RPMI7951 (cell line): ENCODE data around the gene ISCA2. TPM values are rescaled to one million over a fixed set of nuclear protein-coding genes. Genes with fewer than 3 reads are reported as not detected.

ENCODE experiments used
- DNase-seq: peaks from one replicate; pipeline ENCODE4 v3.0.0-alpha.2; 2012; ENCODE audit warnings: low read depth
- total RNA-seq: library from RNA; depleted of rRNA; stranded (reverse); fragments of >200 nt; shearing (Covaris generic); gene quantifications from 2 replicates; pipeline ENCODE4 v1.2.3, GENCODE V29; 2014

The ISCA2 gene
- total RNA-seq, 1 experiment from 2014 or later = 32.4 TPM

DNA sequence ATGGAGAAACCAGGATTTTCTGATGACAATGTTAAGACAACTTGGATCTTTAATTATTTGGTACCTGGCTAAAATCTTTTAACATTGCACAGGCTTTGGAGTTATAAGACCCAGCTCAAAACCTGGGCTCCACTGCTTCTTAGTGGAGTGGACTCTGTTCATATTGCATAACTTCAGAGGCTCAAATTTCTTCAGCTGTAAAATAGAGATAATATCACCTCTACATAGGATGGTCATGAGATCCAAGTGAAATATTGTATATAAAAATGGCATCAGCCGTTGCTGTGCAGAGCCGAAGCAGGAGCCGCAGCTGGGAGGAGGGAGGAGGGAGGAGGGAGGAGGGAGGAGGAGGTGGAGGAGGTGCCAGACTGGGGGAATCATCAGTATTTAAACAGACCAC lies 11.0 kb upstream of the ISCA2 start:
- DNase-seq = no peak

DNA sequence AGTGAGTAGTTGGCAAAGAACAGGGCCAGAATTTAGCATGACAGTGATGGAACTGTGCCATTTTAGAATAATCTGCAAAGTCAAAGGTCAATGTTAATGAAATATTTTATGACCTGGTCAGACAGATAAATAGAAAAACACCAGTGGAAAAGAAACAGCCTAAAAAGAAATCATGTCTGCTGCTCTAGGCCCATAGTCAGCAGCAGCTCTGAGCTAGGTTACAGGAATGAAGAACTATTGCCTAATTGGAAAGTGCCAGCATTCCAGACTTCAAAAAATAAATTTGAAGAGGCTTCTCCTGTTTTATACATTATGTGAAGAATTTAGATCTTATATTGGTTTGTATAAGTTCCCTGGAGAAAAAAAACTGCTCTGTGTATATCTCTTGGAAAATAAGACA lies 10.2 kb upstream of the ISCA2 start:
- DNase-seq = no peak

DNA sequence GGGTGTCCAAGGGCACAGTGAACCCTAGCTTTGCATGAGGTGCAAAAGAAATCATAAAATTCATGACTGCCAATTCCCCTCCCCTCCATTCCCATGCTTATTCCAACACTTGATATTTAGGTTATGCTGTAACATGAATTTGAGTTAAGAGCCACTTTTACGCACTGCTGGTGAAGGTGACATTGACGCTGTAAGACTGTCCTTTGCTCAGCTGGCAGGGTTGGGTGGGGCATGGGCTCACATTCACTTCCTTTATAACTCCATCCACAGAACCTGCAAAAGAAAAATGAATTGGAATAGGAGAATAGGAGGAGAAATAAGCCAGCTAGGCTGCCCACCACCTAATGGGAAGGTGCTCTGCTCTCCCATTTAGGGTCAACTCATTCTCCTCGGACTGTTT lies 7.4 kb upstream of the ISCA2 start:
- DNase-seq = no peak

DNA sequence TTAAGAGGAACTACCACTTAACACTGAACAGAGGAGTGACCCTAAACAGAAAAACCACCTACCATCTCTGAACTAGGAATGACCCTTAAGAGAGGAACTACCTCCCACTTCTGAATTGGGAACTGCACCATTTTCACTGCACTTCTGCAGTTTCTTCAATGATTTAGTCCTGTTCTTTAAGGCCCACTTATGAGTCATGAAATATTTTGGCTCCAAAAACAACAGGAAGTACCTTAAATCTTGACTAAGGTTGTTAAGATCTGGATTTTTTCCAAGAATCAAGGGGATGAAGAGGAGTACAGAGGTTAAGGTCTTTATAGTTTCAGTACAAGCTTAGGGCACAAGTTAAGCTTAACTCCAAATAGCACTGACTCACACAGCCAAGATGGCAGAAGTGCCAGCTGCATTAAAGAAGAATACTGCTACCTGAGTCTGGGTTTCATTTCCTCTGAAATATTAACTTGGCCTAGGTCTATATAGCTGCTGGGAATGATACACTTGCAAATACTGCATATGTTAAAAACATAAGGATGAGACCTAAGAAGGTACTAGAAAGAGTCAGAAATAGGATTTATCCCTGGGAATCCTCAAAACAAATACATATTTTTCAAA lies 4.7 kb upstream of the ISCA2 start:
- DNase-seq = peak; percentile 87

DNA sequence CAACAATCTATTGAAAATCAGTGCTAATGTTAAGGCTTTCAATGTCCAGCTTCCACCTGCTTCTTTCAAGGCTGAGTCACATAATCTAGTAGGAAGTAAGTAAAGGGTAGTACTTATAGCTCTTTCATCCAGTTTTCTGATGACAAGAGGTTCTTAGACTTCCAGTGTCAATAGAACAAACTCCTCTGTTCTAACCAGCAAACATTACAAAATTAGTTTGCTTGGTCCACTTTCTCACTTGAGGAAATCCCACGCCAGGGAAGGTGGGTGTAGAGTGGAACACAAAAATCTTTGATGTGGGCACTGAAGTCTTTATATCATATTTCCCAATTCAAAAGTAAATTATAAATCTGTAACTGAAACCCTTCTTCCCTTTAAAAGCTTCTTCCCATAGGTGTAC lies 3.1 kb upstream of the ISCA2 start:
- DNase-seq = no peak

DNA sequence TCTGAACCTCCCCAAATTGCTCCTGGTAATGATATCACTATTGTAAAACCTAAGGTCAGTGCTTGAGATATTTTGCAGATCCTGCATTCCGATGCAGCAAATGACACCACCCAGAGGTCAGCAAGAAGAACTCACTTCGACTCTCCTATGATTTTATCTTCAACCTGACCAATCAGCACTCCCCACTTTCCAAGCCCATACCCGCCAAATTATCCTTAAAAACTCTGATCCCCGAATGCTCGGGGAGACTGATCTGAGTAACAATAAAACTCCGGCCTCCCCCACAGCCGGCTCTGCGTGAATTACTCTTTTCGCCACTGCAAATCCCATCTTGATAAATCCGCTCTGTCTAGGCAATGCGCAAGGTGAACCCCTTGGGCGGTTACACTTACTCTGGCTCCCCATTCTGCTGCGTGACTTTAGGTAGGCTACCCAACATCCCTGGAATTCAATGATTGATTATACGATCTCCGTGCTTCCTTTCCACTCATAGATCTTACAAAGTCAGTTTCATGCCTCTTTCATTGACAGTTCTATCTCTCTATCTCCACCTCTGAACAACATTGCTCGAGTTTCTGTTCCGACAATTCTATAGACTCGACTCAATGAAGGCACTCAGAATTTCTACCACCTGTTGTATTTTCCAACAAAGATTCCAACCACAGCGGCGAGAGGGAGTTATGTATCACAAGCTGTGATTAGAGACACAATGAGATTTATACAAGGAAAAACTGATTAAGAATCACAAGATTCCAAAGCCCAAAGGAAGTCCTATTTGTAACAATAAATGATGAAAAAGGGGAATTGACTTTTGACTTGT lies 1.4 kb upstream of the ISCA2 start:
- peak; percentile 67 for DNase-seq

DNA sequence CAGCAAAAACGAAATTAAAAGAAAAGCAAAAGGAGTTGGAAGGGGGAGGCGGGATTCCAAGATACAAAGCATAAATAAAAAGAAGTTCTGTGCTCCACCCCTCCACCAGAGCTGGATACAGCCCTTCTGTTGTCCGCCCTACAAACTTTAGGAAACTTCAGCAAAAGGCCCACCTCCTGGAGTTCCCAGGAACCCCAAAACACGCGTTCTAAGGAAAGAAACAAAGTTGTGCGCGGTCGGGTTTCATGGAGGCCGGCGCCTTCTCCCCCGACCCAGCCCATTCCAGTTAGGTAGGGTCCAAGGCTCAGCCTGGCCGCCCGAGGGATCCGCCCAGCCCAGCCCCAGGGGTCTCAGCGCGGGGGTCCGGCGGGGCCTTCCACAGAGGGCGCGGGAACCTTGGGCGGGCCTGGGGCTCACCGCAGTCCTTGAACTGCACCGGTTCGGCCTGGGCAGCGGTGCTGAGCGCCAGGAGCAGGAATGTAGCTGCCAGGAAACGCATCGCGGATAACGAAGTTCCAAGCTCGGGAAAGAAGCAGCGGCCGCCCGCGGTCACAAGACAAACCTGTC lies 706 bp upstream of the ISCA2 start, which contains the start of gene NPC2:
Gene NPC2 (minus strand): TSS at position 530 of the 567 bp plus-strand sequence. CDS start 31 bp downstream, at position 499.
- DNase-seq = no peak

DNA sequence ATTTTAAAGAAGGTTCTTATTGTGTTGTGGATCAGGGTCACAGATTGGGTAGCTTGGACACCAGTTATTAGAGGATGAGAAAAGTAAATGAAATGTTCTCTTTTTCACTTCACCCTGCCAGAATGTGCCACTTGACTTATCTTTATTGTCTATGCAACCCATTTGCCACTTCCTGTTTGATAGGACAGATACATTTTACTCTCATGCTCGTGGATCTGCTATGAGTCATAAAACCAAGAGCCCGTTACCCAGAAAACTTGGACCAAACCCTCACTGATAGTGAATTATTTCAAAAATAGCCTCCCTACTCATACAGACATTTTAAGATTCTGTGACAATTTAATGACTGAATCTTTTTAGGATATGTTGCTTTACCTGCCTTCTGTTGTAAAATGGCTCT lies 1.8 kb downstream of the ISCA2 start:
- DNase-seq = peak; percentile 31

DNA sequence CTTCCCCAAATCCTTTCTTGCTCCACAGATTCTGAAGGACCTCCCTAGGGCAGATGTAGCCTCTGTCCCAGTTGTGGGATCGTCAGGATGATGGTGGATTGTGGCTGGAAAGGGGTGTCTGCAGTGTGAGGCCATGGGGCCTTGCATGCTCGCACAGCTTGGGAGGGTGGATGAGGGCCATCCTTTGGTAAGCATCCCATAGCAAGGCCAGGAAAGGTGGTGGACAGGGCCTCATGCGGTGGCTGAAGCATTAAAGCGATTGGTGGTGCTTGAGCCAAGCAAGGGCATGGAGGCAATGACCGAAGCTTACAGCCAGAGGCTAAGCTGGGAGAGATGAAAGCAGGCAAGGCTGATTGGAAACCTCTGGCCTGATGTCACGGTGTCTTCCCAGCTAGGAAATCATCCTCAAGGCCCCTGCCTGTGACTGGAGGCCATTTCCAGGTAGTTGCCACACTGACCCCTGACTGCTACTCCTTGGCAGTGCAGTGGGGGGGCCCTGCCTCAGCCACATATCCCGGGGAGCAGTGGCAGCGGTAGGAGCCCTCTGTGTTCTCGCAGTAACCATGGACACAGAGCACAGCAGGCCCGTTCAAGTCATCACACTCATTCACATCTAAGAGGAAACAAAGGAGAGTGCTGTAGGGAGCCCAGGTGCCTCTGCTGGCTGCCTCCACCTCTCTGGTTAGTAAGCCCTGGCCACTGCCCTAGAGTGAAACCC lies 7.0 kb downstream of the ISCA2 start:
- DNase-seq = no peak

DNA sequence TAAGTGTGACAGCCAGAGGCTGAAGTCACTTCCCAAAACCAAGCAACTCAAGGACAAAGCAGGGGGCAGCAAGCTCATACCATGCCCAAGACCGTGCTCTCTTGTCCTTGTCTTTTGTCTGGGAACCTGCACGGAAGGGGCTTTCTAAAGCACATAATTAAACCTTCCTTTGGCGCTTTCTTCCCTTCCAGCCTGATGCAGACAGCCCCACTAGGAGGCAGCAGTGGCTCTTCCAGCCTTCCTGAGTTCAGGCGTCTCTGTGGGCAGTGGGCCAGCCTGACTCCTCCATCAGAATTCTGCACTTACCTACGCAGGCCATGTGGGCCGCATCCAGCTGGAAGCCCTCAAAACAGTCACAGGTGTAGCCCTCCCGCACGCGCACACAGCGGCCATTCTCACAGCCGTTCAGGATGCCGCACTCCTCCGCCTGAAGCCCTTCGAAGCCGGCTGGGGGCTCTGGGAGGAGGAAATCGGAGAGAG lies 7.6 kb downstream of the ISCA2 start:
- peak; percentile 47 for DNase-seq

DNA sequence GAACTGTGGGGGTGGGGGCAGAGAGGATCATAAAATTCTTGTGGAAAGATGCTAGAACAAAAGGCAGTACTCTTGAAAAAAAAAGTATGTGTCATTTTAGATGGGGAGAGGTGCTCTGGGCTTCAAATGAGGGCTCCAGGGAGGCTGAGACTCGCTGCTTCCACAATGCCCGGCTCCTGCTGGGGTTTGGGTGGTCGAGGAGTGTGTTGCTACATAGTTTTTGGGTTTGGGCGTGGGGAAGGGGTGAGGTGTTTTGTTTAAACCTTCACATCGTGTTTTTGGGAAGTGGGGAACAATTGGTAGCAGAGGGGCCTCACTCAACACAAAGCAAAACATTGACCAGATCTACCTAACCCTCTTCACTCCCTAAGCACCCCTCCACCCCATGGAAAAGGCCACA lies 8.1 kb downstream of the ISCA2 start:
- no peak for DNase-seq

DNA sequence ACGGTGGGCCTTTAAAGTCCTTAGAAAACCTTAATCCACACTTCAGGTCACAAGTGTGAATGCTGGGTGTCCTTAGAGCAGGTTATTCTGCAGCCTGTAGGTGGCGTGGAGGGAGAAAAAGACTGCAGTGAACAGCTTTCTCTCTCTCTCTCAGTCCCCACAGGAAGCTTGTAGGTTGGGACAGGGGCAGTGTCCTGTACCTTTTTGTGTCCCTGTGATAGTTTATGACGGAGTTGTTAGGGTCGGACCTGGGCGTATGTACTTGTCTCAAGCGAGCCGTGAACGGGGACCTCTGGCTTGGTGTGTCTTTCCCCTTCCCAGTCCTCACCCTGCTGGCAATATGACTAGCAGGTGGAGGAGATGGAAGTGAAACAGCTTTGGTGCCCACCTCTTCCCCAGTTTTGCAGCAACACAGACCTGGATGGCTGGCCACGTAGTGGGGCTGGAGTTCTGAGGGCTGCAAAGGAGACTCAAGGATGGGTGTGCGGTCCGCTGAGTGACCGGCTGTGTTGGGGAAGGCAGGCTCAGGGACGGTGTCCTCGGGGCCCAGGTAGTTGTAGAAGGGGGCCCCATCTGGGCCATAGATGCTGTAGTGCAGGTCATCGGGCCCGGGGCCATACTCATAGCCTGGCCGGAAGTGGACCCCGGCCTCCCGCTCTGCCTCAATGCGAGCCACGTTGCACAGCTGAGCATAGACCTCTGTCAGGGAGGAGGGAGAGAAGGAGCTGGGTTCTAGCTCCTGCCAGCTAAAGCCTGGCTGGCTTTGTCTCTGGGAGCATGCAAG lies 8.9 kb downstream of the ISCA2 start:
- DNase-seq = peak; percentile 33

DNA sequence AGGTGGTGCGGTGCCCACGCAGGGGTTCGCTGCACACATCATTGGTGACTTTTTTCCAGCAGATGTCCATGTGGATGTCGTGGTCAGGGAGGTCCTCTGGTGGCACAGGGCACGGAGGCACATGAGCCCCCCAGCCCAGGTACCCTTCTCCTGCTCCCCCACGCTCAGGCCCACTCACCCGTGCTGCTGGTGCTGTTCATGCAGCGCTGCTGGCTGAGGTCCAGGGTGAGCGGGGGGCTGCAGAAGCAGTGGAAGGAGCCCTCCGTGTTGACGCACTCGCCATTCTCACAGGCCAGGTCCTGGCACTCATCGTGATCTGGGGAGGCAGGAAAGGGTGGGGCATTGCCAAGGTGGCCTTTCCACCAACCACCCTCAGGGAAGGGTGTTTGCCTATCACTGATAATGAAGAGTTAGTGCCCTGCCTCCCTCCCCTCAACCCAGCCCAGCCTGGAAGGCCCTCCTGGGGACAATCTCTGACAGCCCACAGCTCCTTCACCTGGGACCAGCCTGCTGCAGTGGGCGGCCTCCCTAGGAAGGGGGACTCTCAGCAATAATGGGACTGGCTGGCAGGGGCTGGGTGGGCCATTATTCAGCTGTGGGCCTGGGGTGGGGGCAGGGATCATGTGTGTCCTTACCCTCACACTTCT lies 9.8 kb downstream of the ISCA2 start:
- DNase-seq = no peak

DNA sequence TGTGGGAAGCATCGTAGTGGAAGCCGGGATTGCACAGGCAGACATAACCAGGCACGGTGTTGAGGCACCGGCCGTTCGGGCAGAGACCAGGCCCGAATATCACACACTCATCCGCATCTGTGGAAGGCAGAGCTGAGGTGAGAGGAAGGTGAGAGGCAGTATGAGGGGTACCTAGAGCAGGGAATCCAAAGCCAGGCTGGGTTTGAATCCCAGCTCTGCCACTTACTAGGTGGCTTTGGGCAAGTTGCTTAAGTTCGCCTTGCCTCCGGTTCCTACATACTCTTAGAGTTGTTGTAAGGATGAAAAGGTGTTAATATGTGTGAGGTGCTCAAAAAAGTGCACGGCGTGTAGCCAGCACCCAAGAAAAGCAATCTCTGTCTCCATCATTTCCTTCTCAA lies 10.4 kb downstream of the ISCA2 start:
- no peak for DNase-seq

DNA sequence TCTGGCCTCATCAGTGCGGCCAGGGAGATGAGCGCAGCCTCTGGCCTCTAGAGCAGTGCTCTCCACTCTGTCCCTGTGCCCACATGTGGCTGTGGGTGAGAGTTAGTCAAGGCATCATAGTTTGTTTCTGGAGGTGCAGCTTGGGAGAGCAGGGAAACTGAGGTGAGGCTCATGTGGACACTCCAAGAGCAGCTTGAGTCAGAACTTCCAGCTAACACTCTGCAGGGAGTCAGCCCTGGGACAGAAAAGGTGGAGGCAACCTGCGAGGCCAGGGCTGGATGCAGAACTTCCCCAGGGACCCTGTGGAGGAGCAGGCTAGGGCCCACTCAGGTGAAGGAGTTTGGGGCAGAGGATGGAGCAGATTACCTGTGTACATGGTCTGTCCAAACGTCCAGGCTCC lies 10.8 kb downstream of the ISCA2 start:
- DNase-seq = no peak

DNA sequence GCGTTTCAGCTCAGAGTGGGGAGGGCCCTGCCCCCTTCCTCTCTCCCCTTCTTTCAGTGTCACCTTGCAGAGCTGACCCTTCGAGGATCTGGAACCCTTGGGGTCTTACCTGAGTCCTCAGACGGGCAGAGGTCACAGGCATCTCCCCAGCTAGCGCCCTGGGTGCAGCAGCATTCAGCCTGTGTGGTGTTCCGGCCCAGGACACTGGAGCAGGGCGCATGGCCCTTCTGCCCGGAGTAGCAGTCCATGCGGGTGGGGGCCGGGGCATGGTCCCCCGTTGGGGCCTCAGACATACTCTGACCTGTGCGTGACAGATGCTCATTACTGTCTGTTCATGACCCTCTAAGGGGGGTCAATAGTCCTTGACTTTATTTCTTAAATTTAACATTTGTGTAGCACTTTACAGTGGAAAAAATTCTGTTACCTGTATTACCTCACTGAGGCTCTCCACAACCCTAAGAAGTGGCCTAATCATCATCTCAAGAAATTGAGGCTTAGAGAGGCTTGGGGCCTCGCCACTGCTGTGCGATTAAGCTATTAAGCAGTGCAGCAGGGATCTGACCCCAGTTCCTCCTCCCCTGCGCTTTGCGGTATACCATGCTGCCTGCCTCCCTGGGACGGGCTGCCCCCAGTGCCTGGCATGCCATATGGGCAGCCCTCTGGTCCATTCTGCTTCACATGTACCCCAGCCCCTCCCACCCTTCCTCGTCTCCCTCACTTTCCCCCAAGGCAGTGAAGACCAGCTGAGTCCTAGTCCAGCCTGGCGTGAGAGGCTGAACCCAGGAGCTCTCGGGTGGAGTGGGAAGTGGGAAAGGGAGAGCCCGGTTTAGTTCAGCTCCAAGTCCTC lies 11.5 kb downstream of the ISCA2 start:
- no peak for DNase-seq

DNA sequence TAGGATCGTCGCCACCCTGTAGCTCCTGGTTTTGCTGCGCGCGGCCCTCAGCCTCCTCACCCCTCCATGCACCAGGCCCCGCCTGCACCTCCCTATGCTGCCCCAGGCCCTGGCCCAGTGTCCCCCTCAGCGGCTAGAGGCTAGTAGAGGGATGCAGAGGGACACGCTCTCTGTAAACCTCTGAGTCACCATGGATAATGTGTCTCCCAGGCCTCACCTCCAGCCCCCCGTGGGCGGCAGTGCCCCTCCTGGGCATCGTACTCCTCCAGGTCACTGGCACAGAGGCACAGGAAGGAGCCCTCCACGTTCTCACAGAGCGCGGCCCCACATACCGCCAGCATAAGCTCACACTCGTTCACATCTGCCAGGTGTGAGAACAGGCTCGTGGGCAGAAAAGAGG lies 12.3 kb downstream of the ISCA2 start:
- no peak for DNase-seq

DNA sequence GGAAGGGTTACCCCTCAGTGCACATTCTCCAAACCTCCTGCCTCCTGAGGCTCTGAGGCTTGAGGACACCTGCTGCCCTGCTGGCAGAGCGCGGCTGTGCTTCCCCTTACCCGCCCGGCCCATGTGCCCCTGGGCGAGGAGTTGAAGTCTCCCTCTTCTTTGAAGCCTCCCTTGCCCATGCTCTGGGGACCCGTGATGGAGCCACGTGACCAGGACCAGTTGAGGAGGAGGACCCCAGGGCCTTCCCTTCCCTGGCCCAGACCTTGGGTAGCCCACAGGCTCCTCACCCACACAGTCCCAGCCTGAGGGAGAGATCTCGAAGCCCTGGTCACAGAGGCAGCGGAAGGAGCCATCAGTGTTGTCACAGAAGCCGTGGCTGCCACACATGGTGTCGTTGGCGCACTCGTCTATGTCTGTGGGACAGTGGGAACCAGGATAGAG lies 12.9 kb downstream of the ISCA2 start:
- DNase-seq = no peak

DNA sequence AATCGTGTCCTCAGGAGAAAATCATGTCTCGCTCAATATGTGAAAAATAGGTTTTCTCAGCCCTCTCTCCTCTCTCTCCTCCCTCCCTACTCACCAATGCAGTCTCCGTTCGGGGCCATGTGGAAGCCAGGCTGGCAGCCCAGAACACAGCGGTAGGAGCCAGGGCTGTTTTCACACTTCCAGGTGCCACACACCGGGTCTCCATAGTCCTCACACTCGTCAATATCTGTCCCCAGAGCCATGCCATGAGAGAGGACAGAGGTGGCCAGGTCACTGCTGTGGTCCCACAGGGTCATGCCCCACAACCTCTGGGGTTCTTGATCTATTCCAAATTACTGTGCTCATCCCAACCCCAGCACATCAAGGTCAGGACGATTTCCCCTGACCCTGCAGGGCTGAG lies 13.5 kb downstream of the ISCA2 start:
- DNase-seq = no peak

DNA sequence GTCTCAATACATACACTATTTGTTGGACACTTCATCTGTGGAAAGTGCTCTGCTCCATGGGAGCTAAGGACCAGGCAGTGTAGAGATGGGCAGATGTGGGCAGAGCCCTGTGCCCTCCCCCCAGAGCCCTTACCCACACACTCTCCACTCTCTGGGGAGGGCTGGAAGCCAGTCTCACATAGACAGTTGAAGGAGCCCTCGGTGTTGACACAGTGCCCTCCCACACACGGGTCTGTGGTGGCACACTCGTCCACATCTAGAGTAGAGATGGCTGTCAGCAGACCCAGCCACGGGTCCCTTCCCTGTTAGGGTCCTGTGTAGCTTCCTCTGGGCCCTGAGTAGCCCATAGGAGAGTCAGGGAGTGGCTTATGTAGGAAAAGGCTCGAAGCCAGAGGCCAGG lies 14.3 kb downstream of the ISCA2 start:
- no peak for DNase-seq
